Neural cell (in vitro differentiated cells): Measurements from ENCODE around the gene EPS8. TPM values are rescaled to one million over a fixed set of nuclear protein-coding genes. Genes with fewer than 3 reads are reported as not detected.
"Not testable (repeated sequence)": the region's sequence is repeated elsewhere in the genome, so short reads cannot be mapped to it uniquely, and the experiment has no call there.

Experiments
- H2AFZ ChIP-seq: fragments of 200-600, 300-800 bp; sonication (generic), shearing (Covaris generic); 2 replicates; pipeline ENCODE4 v1.6.0; 2014; ENCODE audit warnings: low read depth, mild to moderate bottlenecking, antibody characterized with exemption, low read length, moderate library complexity
- H3F3A ChIP-seq: fragments of 200-600 bp; shearing (Covaris generic); 2 replicates; pipeline ENCODE4 v1.6.1; 2016; ENCODE audit warnings: mild to moderate bottlenecking, moderate library complexity, mixed read lengths, antibody characterized with exemption, low read length; ENCODE audit not compliant: insufficient read depth, poor library complexity, severe bottlenecking
- H3K27ac ChIP-seq: fragments of 200-600, 300-800 bp; sonication (generic), shearing (Covaris generic); 2 replicates; pipeline ENCODE4 v1.5.1; 2014; ENCODE audit warnings: mild to moderate bottlenecking, low read length, moderate library complexity
- H3K27me3 ChIP-seq: fragments of 300-800, 200-600 bp; sonication (generic), shearing (Covaris generic); 2 replicates; pipeline ENCODE4 v1.6.0; 2014; ENCODE audit warnings: mild to moderate bottlenecking, low read depth, low read length, moderate library complexity; ENCODE audit not compliant: insufficient read depth
- H3K36me3 ChIP-seq: fragments of 300-800, 200-600 bp; sonication (generic), shearing (Covaris generic); 2 replicates; pipeline ENCODE4 v1.5.1; 2014; ENCODE audit warnings: mild to moderate bottlenecking, antibody characterized with exemption, low read length, moderate library complexity; ENCODE audit not compliant: insufficient read depth
- H3K4me2 ChIP-seq: fragments of 300-800, 200-600 bp; sonication (generic), shearing (Covaris generic); 2 replicates; pipeline ENCODE4 v1.6.0; 2014; ENCODE audit warnings: mild to moderate bottlenecking, low read length
- H3K4me3 ChIP-seq: fragments of 300-800, 200-600 bp; sonication (generic), shearing (Covaris generic); 2 replicates; pipeline ENCODE4 v1.5.1; 2014; ENCODE audit warnings: mild to moderate bottlenecking, low read length, moderate library complexity
- H3K79me2 ChIP-seq: fragments of 200-600 bp; shearing (Covaris generic); replicated peaks from 2 replicates; pipeline ENCODE4 v1.6.0; 2014; ENCODE audit warnings: mild to moderate bottlenecking, low read length, moderate library complexity; ENCODE audit not compliant: insufficient read depth
- H3K9ac ChIP-seq: fragments of 300-800, 200-600 bp; sonication (generic), shearing (Covaris generic); 2 replicates; pipeline ENCODE4 v1.6.1; 2016; ENCODE audit warnings: mild to moderate bottlenecking, low read length, mixed read lengths
- H3K9me2 ChIP-seq: fragments of 200-600 bp; shearing (Covaris generic); 2 replicates; pipeline ENCODE4 v1.6.1; 2016; ENCODE audit warnings: mild to moderate bottlenecking, low read length, mixed read lengths; ENCODE audit not compliant: insufficient read depth
- H3K9me3 ChIP-seq: fragments of 200-600, 300-800 bp; sonication (generic), shearing (Covaris generic); 2 replicates; pipeline ENCODE4 v1.6.1; 2016; ENCODE audit warnings: mild to moderate bottlenecking, mixed run types, low read length, moderate library complexity, mixed read lengths
- H4K20me1 ChIP-seq: fragments of 200-600 bp; shearing (Covaris generic); 2 replicates; pipeline ENCODE4 v1.6.1; 2016; ENCODE audit warnings: mild to moderate bottlenecking, mixed run types; ENCODE audit not compliant: insufficient read depth
- CTCF ChIP-seq: fragments of 450-650 bp; IDR thresholded peaks from 2 replicates; pipeline ENCODE4 v1.5.1; 2014; ENCODE audit warnings: antibody characterized with exemption, mild to moderate bottlenecking, moderate library complexity; ENCODE audit not compliant: poor library complexity, severe bottlenecking
- EP300 ChIP-seq: fragments of 450-650 bp; conservative IDR thresholded peaks from 2 replicates; pipeline ENCODE4 v1.6.1; 2014; ENCODE audit warnings: antibody characterized with exemption, mild to moderate bottlenecking, moderate library complexity; ENCODE audit not compliant: poor library complexity, severe bottlenecking
- EZH2 ChIP-seq: fragments of 200-600, 300-800 bp; shearing (Covaris generic), sonication (generic); IDR thresholded peaks from 2 replicates; pipeline ENCODE4 v1.6.1; 2014; ENCODE audit warnings: antibody characterized with exemption, low read length, borderline replicate concordance, mild to moderate bottlenecking; ENCODE audit not compliant: insufficient read depth, poor library complexity, severe bottlenecking
- MXI1 ChIP-seq: fragments of 450-650 bp; conservative IDR thresholded peaks from 2 replicates; pipeline ENCODE4 v1.6.1; 2014; ENCODE audit warnings: antibody characterized with exemption, mild to moderate bottlenecking; ENCODE audit not compliant: poor library complexity, severe bottlenecking
- POLR2AphosphoS5 ChIP-seq: IDR thresholded peaks from 2 replicates; pipeline ENCODE4 v1.6.1; 2012
- RAD21 ChIP-seq: fragments of 450-650 bp; conservative IDR thresholded peaks from 2 replicates; pipeline ENCODE4 v1.6.1; 2014; ENCODE audit warnings: antibody characterized with exemption, mild to moderate bottlenecking, moderate library complexity
- REST ChIP-seq: IDR thresholded peaks from 2 replicates; pipeline ENCODE4 v1.6.1; 2012; ENCODE audit warnings: borderline replicate concordance
- SMC3 ChIP-seq: fragments of 450-650 bp; conservative IDR thresholded peaks from 2 replicates; pipeline ENCODE4 v1.6.1; 2014; ENCODE audit warnings: antibody characterized with exemption, mild to moderate bottlenecking, moderate library complexity; ENCODE audit not compliant: poor library complexity
- TAF1 ChIP-seq: IDR thresholded peaks from 2 replicates; pipeline ENCODE4 v1.6.1; 2012; ENCODE audit warnings: low read depth
- polyA plus RNA-seq: library from polyadenylated mRNA; depleted of rRNA; stranded (reverse); fragments of >200 nt; gene quantifications from 2 replicates; pipeline ENCODE4 v1.2.3, GENCODE V29; 2014

The EPS8 gene
- polyA plus RNA-seq, 1 donor from 2014 or later = 12.2 TPM

GRCh38 chr12:15767301-15767700 lies 21.9 kb downstream of the EPS8 start:
- Histone ChIP-seq H2AFZ (no peak overlapping the region), H3K4me2 (no peak overlapping the region), H3K4me3 (no peak overlapping the region), H3K9me2 (no peaks in the 10 kb centered on the region), H3K9ac (no peak overlapping the region), H3K9me3 (no peaks in the 10 kb centered on the region), H3K27ac (no peak overlapping the region), H3K79me2 (no peaks in the 10 kb centered on the region), H4K20me1 (no peaks in the 10 kb centered on the region), H3F3A (no peaks in the 10 kb centered on the region), H3K27me3 (no peaks in the 10 kb centered on the region), H3K36me3 (no peaks in the 10 kb centered on the region)
- TF ChIP-seq EP300 (no peak), SMC3 (no peak), EZH2 (no peak), REST (no peak), POLR2AphosphoS5 (no peak), MXI1 (no peak)

GRCh38 chr12:15763328-15763727 lies 25.9 kb downstream of the EPS8 start:
- no peak overlapping the region for H3K4me3 ChIP-seq
- no peaks in the 10 kb centered on the region for H3K36me3 ChIP-seq
- no peaks in the 10 kb centered on the region for H3F3A ChIP-seq
- no peaks in the 10 kb centered on the region for H3K79me2 ChIP-seq
- H3K27ac ChIP-seq = no peak overlapping the region
- H3K27me3 ChIP-seq = no peaks in the 10 kb centered on the region
- no peak overlapping the region for H3K9ac ChIP-seq
- no peak overlapping the region for H3K4me2 ChIP-seq
- H4K20me1 ChIP-seq = no peaks in the 10 kb centered on the region
- H3K9me3 ChIP-seq = no peaks in the 10 kb centered on the region
- no peak overlapping the region for H2AFZ ChIP-seq
- H3K9me2 ChIP-seq = no peaks in the 10 kb centered on the region
- TF ChIP-seq EZH2 (no peak), RAD21 (no peak), CTCF (no peak), EP300 (no peak), SMC3 (no peak), MXI1 (no peak), POLR2AphosphoS5 (no peak), REST (no peak), TAF1 (no peak)

GRCh38 chr12:15762162-15762561 lies 27.0 kb downstream of the EPS8 start:
- not testable (repeated sequence) for H3K4me2 ChIP-seq, H3K9me3 ChIP-seq, H3K9ac ChIP-seq, H3K9me2 ChIP-seq, H3K36me3 ChIP-seq, H3K79me2 ChIP-seq, H3K4me3 ChIP-seq, H4K20me1 ChIP-seq, H3K27me3 ChIP-seq, H2AFZ ChIP-seq, H3K27ac ChIP-seq, H3F3A ChIP-seq
